SU-DHL-6 (cell line): ENCODE data around the gene HSPA8.

ENCODE experiments used
- H2AFZ ChIP-seq: fragments of 200-600 bp; sonication (generic); 2 replicates; pipeline ENCODE4 v1.6.1; 2014; ENCODE audit warnings: low read depth, mild to moderate bottlenecking, moderate library complexity, mixed read lengths, antibody characterized with exemption, low read length; ENCODE audit not compliant: severe bottlenecking
- H3F3A ChIP-seq: fragments of 200-600 bp; shearing (Covaris generic); 2 replicates; pipeline ENCODE4 v1.6.0; 2016; ENCODE audit warnings: antibody characterized with exemption, mild to moderate bottlenecking; ENCODE audit not compliant: insufficient read depth
- H3K27ac ChIP-seq: fragments of 200-600 bp; sonication (generic); 2 replicates; pipeline ENCODE4 v1.5.1; 2016; ENCODE audit warnings: low read depth, mild to moderate bottlenecking, low read length, moderate library complexity, mixed read lengths
- H3K27me3 ChIP-seq: fragments of 200-600 bp; sonication (generic), shearing (Covaris generic); 2 replicates; pipeline ENCODE4 v1.6.0; 2014; ENCODE audit warnings: mild to moderate bottlenecking, low read length
- H3K36me3 ChIP-seq: fragments of 200-600 bp; sonication (generic); 2 replicates; pipeline ENCODE4 v1.6.1; 2014; ENCODE audit warnings: mild to moderate bottlenecking, low read length, mixed read lengths
- H3K4me2 ChIP-seq: fragments of 300-600, 200-600 bp; shearing (Covaris generic), sonication (generic); 2 replicates; pipeline ENCODE4 v1.6.0; 2014; ENCODE audit warnings: low read length, low read depth, mild to moderate bottlenecking; ENCODE audit not compliant: poor library complexity, severe bottlenecking
- H3K4me3 ChIP-seq: fragments of 200-600 bp; sonication (generic); 2 replicates; pipeline ENCODE4 v1.5.1; 2014; ENCODE audit warnings: antibody characterized with exemption, low read length, mild to moderate bottlenecking, mixed read lengths; ENCODE audit not compliant: insufficient read depth, poor library complexity, severe bottlenecking
- H3K79me2 ChIP-seq: fragments of 200-600 bp; sonication (generic); 2 replicates; pipeline ENCODE4 v1.6.1; 2014; ENCODE audit warnings: mild to moderate bottlenecking, low read length, moderate library complexity; ENCODE audit not compliant: insufficient read depth
- H3K9ac ChIP-seq: fragments of 200-600 bp; sonication (generic); 2 replicates; pipeline ENCODE4 v1.7.0; 2014; ENCODE audit warnings: mild to moderate bottlenecking, low read length
- H3K9me2 ChIP-seq: fragments of 200-600 bp; sonication (generic); replicated peaks from 2 replicates; pipeline ENCODE4 v1.6.1; 2014; ENCODE audit warnings: low read length; ENCODE audit not compliant: insufficient read depth
- H3K9me3 ChIP-seq: fragments of 200-600 bp; sonication (generic); 2 replicates; pipeline ENCODE4 v1.6.1; 2014; ENCODE audit warnings: low read length, mixed read lengths; ENCODE audit not compliant: insufficient read depth
- H4K20me1 ChIP-seq: fragments of 200-600 bp; sonication (generic); 2 replicates; pipeline ENCODE4 v1.6.1; 2014; ENCODE audit warnings: low read depth, mild to moderate bottlenecking, antibody characterized with exemption, low read length, moderate library complexity, mixed read lengths
- EZH2phosphoT487 ChIP-seq: fragments of 200-600 bp; sonication (generic), shearing (Covaris generic); conservative IDR thresholded peaks from 2 replicates; pipeline ENCODE4 v1.6.1; 2018; ENCODE audit warnings: mild to moderate bottlenecking, antibody characterized with exemption, low read length, moderate library complexity, mixed read lengths
- TF ChIP-seq, protein P1 (sequence below): fragments of 200-600 bp; sonication (generic); IDR thresholded peaks from one replicate; pipeline ENCODE4 v1.5.1; 2017; ENCODE audit warnings: antibody characterized with exemption, mild to moderate bottlenecking, low read length, moderate library complexity; ENCODE audit not compliant: insufficient read depth, poor library complexity, severe bottlenecking

Gene HSPA8

DNA sequence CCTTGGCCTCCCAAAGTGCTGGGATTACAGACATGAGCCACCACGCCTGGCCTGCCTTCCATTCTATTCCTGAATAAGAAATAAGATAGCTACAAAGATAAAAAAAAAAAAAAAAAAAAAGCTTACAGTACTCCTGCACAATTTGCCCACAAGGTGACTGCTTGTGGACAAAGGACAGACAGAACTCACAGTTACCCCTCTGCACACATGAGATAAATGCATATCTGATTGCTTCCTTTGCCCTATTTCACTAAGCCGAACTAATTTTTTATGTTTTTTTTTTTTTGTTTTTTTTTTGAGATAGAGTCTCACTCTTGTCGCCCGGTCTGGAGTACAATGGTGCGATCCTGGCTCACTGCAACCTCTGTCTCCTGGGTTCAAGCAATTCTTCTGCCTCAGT, 23.6 kb upstream of the HSPA8 start:
- Histone ChIP-seq H2AFZ (no peak overlapping the region), H3K4me3 (no peak overlapping the region), H3K9me2 (no peaks in the 10 kb centered on the region), H4K20me1 (no peaks in the 10 kb centered on the region), H3K9me3 (no peaks in the 10 kb centered on the region), H3K27ac (no peak overlapping the region), H3K4me2 (no peak overlapping the region), H3K9ac (no peak overlapping the region), H3F3A (no peaks in the 10 kb centered on the region), H3K36me3 (no peaks in the 10 kb centered on the region), H3K27me3 (no peaks in the 10 kb centered on the region), H3K79me2 (no peaks in the 10 kb centered on the region)
- no peak for TF ChIP-seq EZH2phosphoT487
- TF ChIP-seq, protein P1, sequence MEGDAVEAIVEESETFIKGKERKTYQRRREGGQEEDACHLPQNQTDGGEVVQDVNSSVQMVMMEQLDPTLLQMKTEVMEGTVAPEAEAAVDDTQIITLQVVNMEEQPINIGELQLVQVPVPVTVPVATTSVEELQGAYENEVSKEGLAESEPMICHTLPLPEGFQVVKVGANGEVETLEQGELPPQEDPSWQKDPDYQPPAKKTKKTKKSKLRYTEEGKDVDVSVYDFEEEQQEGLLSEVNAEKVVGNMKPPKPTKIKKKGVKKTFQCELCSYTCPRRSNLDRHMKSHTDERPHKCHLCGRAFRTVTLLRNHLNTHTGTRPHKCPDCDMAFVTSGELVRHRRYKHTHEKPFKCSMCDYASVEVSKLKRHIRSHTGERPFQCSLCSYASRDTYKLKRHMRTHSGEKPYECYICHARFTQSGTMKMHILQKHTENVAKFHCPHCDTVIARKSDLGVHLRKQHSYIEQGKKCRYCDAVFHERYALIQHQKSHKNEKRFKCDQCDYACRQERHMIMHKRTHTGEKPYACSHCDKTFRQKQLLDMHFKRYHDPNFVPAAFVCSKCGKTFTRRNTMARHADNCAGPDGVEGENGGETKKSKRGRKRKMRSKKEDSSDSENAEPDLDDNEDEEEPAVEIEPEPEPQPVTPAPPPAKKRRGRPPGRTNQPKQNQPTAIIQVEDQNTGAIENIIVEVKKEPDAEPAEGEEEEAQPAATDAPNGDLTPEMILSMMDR = no peak

DNA sequence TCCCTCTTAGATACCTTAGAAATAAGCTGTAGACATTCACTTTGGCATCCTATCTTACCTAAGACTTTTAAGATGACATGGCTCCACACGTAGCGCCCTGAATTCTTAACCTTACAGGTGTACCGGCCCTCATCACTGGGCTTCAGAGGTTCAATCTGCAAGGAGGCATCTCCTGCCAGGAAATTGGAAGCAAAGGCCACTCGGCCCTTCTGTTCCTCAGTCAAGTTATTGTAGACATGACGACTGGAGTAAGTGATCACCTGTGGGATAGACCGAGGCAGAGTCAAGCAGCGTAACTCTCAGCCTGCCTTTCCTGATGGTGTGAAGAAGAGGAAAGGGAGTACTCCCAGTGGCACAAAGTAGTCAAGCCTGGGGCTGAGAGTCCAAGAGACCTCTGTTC, 22.5 kb upstream of the HSPA8 start:
- H4K20me1 ChIP-seq = no peaks in the 10 kb centered on the region
- H3K4me2 ChIP-seq = no peak overlapping the region
- H3K9me3 ChIP-seq = no peaks in the 10 kb centered on the region
- H2AFZ ChIP-seq = no peak overlapping the region
- TF ChIP-seq, protein P1 = no peak
- no peak for TF ChIP-seq EZH2phosphoT487
- H3K36me3 ChIP-seq = no peaks in the 10 kb centered on the region
- no peaks in the 10 kb centered on the region for H3K27me3 ChIP-seq
- H3K4me3 ChIP-seq = no peak overlapping the region
- no peak overlapping the region for H3K9ac ChIP-seq
- H3K9me2 ChIP-seq = no peaks in the 10 kb centered on the region
- H3K27ac ChIP-seq = no peak overlapping the region
- no peaks in the 10 kb centered on the region for H3K79me2 ChIP-seq
- no peaks in the 10 kb centered on the region for H3F3A ChIP-seq

DNA sequence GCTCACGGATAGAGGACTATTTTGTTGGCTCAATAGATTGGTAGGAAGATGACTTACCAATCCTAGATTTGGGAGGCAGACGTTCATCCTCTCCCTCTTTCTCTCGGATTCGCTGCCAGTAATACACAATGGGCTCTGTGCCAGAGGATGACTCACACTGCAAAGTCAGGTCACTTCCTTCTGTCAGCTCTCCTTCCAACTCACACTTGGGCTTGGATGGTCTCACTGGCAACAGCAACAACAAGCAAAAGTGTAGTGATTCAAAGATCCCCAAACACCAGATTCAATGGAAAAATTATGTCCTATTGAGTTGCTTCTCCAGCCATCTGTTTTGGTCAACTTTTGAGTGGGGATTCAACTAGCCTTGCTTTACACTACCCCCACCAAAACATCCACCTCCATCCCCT, 21.7 kb upstream of the HSPA8 start:
- Histone ChIP-seq H4K20me1 (no peaks in the 10 kb centered on the region), H3K4me3 (no peak overlapping the region), H3K36me3 (no peaks in the 10 kb centered on the region), H3K9me2 (no peaks in the 10 kb centered on the region), H3K27ac (no peak overlapping the region), H3K27me3 (no peaks in the 10 kb centered on the region), H3F3A (no peaks in the 10 kb centered on the region), H3K9me3 (no peaks in the 10 kb centered on the region), H3K9ac (no peak overlapping the region), H3K79me2 (no peaks in the 10 kb centered on the region), H3K4me2 (no peak overlapping the region), H2AFZ (no peak overlapping the region)
- TF ChIP-seq EZH2phosphoT487 = no peak
- TF ChIP-seq, protein P1 = no peak

DNA sequence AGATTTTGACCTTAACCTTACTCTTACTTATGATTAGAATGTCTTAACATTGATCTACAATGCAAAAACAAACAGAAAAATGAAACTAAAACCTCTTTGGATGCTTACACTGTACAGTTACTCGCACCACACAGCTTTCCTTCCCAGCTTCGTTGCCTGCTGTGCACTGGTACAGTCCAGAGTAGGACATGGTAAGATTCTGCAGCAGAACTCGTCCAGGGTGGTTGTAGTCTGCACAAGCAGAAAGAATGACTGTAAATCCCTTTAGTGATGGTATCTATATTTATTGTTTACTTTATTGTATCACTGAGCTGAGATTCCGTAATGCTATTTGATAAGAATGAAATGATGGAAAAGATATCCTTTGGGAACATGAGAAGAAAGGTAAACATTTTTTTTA, 21.0 kb upstream of the HSPA8 start:
- Histone ChIP-seq H3K27ac (no peak overlapping the region), H4K20me1 (no peaks in the 10 kb centered on the region), H3K79me2 (no peaks in the 10 kb centered on the region), H3K36me3 (no peaks in the 10 kb centered on the region), H2AFZ (no peak overlapping the region), H3K4me2 (no peak overlapping the region), H3K27me3 (no peaks in the 10 kb centered on the region), H3K9me3 (no peaks in the 10 kb centered on the region), H3F3A (no peaks in the 10 kb centered on the region), H3K9me2 (no peaks in the 10 kb centered on the region), H3K4me3 (no peak overlapping the region), H3K9ac (no peak overlapping the region)
- no peak for TF ChIP-seq EZH2phosphoT487
- TF ChIP-seq, protein P1 = no peak
